HG02610 (cell line): ENCODE results near the gene MYH15.
"Not testable (repeated sequence)": the region's sequence is repeated elsewhere in the genome, so short reads cannot be mapped to it uniquely, and the experiment has no call there.

ENCODE experiments used
- ATAC-seq: cut with Tn5 transposase; IDR thresholded peaks from one replicate; pipeline ENCODE4 v1.9.1; 2021; ENCODE audit warnings: mild to moderate bottlenecking, moderate library complexity; ENCODE audit not compliant: unreplicated experiment

MYH15 gene

GRCh38 chr3:108391917-108392593 lies 118.3 kb downstream of the MYH15 start:
- no peak for ATAC-seq

- no peak for ATAC-seq
Measured at GRCh38 chr3:108389372-108389771, 121.0 kb downstream of the MYH15 start.

GRCh38 chr3:108388136-108389132 lies 122.0 kb downstream of the MYH15 start:
- peak; percentile 80 for ATAC-seq

GRCh38 chr3:108387063-108387462 lies 123.3 kb downstream of the MYH15 start:
- ATAC-seq = no peak

GRCh38 chr3:108383306-108383705 lies 127.1 kb downstream of the MYH15 start:
- no peak for ATAC-seq

- ATAC-seq = no peak
Measured at GRCh38 chr3:108381529-108382140, 128.8 kb downstream of the MYH15 start.

- no peak for ATAC-seq
Measured at GRCh38 chr3:108380128-108380795, 130.1 kb downstream of the MYH15 start.

GRCh38 chr3:108378952-108379342 lies 131.4 kb downstream of the MYH15 start:
- ATAC-seq = not testable (repeated sequence)

GRCh38 chr3:108378153-108378951 lies 132.0 kb downstream of the MYH15 start:
- no peak for ATAC-seq

- no peak for ATAC-seq
Measured at GRCh38 chr3:108377384-108377783, 133.0 kb downstream of the MYH15 start.

- ATAC-seq = no peak
Measured at GRCh38 chr3:108376026-108376425, 134.4 kb downstream of the MYH15 start.

GRCh38 chr3:108359011-108359410 lies 151.4 kb downstream of the MYH15 start:
- no peak for ATAC-seq

- ATAC-seq = no peak
Measured at GRCh38 chr3:108357042-108357441, 153.4 kb downstream of the MYH15 start.

GRCh38 chr3:108354562-108354961 lies 155.8 kb downstream of the MYH15 start:
- no peak for ATAC-seq

GRCh38 chr3:108352176-108352575 lies 158.2 kb downstream of the MYH15 start:
- no peak for ATAC-seq

- no peak for ATAC-seq
Measured at GRCh38 chr3:108346301-108347227, 163.8 kb downstream of the MYH15 start.

- ATAC-seq = no peak
Measured at GRCh38 chr3:108345492-108346205, 164.7 kb downstream of the MYH15 start.

GRCh38 chr3:108343491-108343890 lies 166.9 kb downstream of the MYH15 start:
- no peak for ATAC-seq
